Spleen (tissue), 11 donors: ENCODE data around the gene MAP3K5. TPM values are rescaled to one million over a fixed set of nuclear protein-coding genes. Genes with fewer than 3 reads are reported as not detected.

Experiments
- DNase-seq: peaks from one replicate; pipeline ENCODE4 v3.0.0-alpha.2; 2020
- H3K27ac ChIP-seq, 8 donors: fragments of 200-600 bp; sonication (generic) in 7 of 8; 1 replicate in 4 of 8; 2 replicates in 4 of 8; pipeline versions ENCODE4 v1.5.0 to v1.8.0; 2016 to 2021; ENCODE audit warnings: inconsistent platforms in 4 of 8, mild to moderate bottlenecking in 4 of 8, moderate library complexity in 1 of 8
- H3K27me3 ChIP-seq, 7 donors: fragments of 200-600 bp; sonication (generic) in 6 of 7; replicated peaks in 1 of 7; 1 replicate in 4 of 7; 2 replicates in 3 of 7; pipeline versions ENCODE4 v1.5.0 to v1.8.0; 2016 to 2021; ENCODE audit warnings: inconsistent platforms in 3 of 7, mild to moderate bottlenecking in 1 of 7
- H3K36me3 ChIP-seq, 6 donors: fragments of 200-600 bp; sonication (generic) in 5 of 6; 1 replicate in 4 of 6; 2 replicates in 2 of 6; pipeline versions ENCODE4 v1.5.0 to v1.8.0; 2016 to 2021; ENCODE audit warnings: inconsistent platforms in 2 of 6
- H3K4me1 ChIP-seq, 6 donors: fragments of 200-600 bp; sonication (generic) in 5 of 6; 1 replicate in 3 of 6; 2 replicates in 3 of 6; pipeline versions ENCODE4 v1.5.0 to v1.8.0; 2016 to 2021; ENCODE audit warnings: inconsistent platforms in 3 of 6
- H3K4me3 ChIP-seq, 8 donors: fragments of 200-600 bp; sonication (generic) in 7 of 8; 1 replicate in 4 of 8; 2 replicates in 4 of 8; pipeline versions ENCODE4 v1.5.0 to v1.8.0; 2016 to 2021; ENCODE audit warnings: inconsistent platforms in 4 of 8, mild to moderate bottlenecking in 4 of 8, moderate library complexity in 2 of 8
- H3K9me3 ChIP-seq, 8 donors: fragments of 200-600 bp; sonication (generic) in 7 of 8; 1 replicate in 4 of 8; 2 replicates in 4 of 8; pipeline versions ENCODE4 v1.5.0 to v1.8.0; 2016 to 2021; ENCODE audit warnings: inconsistent platforms in 4 of 8
- POLR2A ChIP-seq, 3 donors: fragments of 450-650 bp; IDR thresholded peaks; one replicate each; pipeline ENCODE4 v1.5.1; 2017; ENCODE audit warnings: antibody characterized with exemption in 3 of 3, mild to moderate bottlenecking in 1 of 3
- POLR2AphosphoS5 ChIP-seq, 3 donors: sonication (generic); formaldehyde crosslinking; IDR thresholded peaks; one replicate each; pipeline ENCODE4 v1.5.1; 2017; ENCODE audit warnings: antibody characterized with exemption in 3 of 3
- WGBS, 5 donors: extraction: QIAGEN DNeasy Blood & Tissue Kit in 3 of 5; methylation state at CpG; one replicate each; pipeline versions ENCODE4 v1.1.5 to v1.1.7; 2013 to 2018; 5-methylcytosine and 5-hydroxymethylcytosine counted together
- intact Hi-C: fragments of 100-400 bp; cut with DNase I; formaldehyde crosslinking; loops from one replicate; pipeline ENCODE4 v1.15.0; 2023; ENCODE audit warnings: low total_unique reads
- polyA plus RNA-seq, 3 donors: library from polyadenylated mRNA; stranded (reverse); fragments of 200-250 nt; gene quantifications; one replicate each; pipeline ENCODE4 v1.2.1, GENCODE V29; 2013
- total RNA-seq, 7 donors: library from RNA; depleted of rRNA in 3 of 7; stranded (reverse); fragments of >200 nt in 3 of 7; fragmentation: NEBNext Ultra II Directional in 4 of 7; extraction: Animal tissue kit (Norgen Biotek cat#: 25700) in 4 of 7; gene quantifications; one replicate each; pipeline versions ENCODE4 v1.1.0 to v1.2.1, GENCODE V29; 2016 to 2021
- TF ChIP-seq, protein P1 (sequence below), 11 experiments: fragments of 200-600 bp in 7 of 11; fragments of 450-650 bp in 4 of 11; sonication (generic) in 4 of 11; IDR thresholded peaks in 8 of 11; conservative IDR thresholded peaks in 3 of 11; 1 replicate in 7 of 11; 2 replicates in 4 of 11; pipeline versions ENCODE4 v1.4.0 to v1.8.0; 2016 to 2021; ENCODE audit warnings: antibody characterized with exemption in 11 of 11, inconsistent platforms in 4 of 11, mild to moderate bottlenecking in 1 of 11
- donor health status: healthy with polysubstance abuse.
- donor health status: DM: no; HTN: no; CAD: no; lungs with moderate emphysema.
- donor health status: DM: no; HTN: no; CAD: no.
- donor health status: Bipolar disorder and iron deficiency.
- donor health status: healthy.
- donor health status: DM: no; HTN: no; CAD: no.
- donor health status: DM: yes; HTN: yes; CAD: no.

The MAP3K5 gene
- total and polyA plus RNA-seq, 10 donors, result 7.2 to 55.0 (median 33.2) TPM

DNA sequence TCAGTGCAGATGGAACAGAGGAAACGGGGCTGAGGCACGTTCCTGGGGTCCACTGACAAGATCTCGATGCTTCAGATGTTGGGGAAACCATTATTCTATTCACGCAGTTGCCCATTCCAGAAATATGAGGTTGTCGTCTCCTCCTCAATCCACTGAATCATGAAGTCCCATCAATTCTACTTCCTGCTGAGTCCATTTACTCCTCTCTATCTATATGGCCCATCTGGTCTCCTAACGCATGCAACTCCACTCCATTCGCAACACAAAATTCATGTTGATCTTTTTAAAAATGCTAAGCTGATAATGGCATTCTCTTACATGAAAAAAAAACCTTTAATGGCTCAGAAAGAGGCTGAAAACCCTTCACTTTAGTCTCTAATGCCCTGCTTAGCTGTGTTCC, 37.5 kb downstream of the MAP3K5 start:
- H3K9me3 ChIP-seq, result no peaks in the 10 kb centered on the region
- H3K4me3 ChIP-seq, result no peak overlapping the region
- WGBS, 5 donors, result 84 to 97% (median 94%) methylated on average over 7 of the region's 7 CpGs
- TF ChIP-seq POLR2A (IDR thresholded peaks at IDR 0.05) (no peak), POLR2AphosphoS5 (IDR thresholded peaks at IDR 0.05) (no peak)
- TF ChIP-seq, protein P1, sequence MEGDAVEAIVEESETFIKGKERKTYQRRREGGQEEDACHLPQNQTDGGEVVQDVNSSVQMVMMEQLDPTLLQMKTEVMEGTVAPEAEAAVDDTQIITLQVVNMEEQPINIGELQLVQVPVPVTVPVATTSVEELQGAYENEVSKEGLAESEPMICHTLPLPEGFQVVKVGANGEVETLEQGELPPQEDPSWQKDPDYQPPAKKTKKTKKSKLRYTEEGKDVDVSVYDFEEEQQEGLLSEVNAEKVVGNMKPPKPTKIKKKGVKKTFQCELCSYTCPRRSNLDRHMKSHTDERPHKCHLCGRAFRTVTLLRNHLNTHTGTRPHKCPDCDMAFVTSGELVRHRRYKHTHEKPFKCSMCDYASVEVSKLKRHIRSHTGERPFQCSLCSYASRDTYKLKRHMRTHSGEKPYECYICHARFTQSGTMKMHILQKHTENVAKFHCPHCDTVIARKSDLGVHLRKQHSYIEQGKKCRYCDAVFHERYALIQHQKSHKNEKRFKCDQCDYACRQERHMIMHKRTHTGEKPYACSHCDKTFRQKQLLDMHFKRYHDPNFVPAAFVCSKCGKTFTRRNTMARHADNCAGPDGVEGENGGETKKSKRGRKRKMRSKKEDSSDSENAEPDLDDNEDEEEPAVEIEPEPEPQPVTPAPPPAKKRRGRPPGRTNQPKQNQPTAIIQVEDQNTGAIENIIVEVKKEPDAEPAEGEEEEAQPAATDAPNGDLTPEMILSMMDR (IDR thresholded peaks at IDR 0.05 in 8 of 11, conservative IDR thresholded peaks at IDR 0.05 in 3 of 11), result no peak
- peaks cover 29 to 100% (median 63%) of the 10 kb centered on the region in 6 donors for H3K4me1 ChIP-seq
- H3K27ac ChIP-seq, result peak overlapping the region in 2 of 8 donors; percentile 82 to 85
- no peaks in the 10 kb centered on the region for H3K36me3 ChIP-seq
- intact Hi-C loops, result no loop called here
- H3K27me3 ChIP-seq, result no peaks in the 10 kb centered on the region
- no peak for DNase-seq

DNA sequence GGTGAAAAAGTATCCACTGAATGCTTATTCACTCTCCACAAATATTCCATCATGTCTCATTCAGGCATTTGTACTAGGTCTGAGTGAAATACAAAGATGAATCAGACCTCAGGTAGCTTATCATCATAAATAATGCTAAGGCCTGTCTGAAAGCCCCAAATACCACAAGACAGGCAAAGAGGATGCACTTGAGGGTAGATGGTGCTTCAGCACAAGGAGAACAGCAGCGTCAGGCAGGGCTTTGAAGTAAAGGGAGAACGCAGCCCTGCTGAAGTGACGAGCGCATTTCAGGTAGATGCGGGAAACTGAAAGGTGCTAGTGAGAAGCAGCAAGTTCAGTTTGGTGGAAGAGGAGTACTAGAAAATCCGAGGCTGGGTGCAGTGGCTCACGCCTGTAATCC, 38.7 kb downstream of the MAP3K5 start:
- WGBS, 5 donors, result 76 to 84% (median 81%) methylated on average over 7 of the region's 7 CpGs
- peaks cover 29 to 100% (median 69%) of the 10 kb centered on the region in 6 donors for H3K4me1 ChIP-seq
- no peaks in the 10 kb centered on the region for H3K9me3 ChIP-seq
- intact Hi-C loops, result no loop called here
- H3K36me3 ChIP-seq, result no peaks in the 10 kb centered on the region
- peak; percentile 75 for DNase-seq
- TF ChIP-seq, protein P1 (IDR thresholded peaks at IDR 0.05 in 8 of 11, conservative IDR thresholded peaks at IDR 0.05 in 3 of 11), result no peak
- TF ChIP-seq POLR2AphosphoS5 (IDR thresholded peaks at IDR 0.05), result peak in 1 of 3 donors; percentile 67
- no peak for TF ChIP-seq POLR2A (IDR thresholded peaks at IDR 0.05)
- H3K27ac ChIP-seq, result peak overlapping the region in 7 of 8 donors; percentile 4 to 89 (median 80)
- H3K27me3 ChIP-seq, result no peaks in the 10 kb centered on the region
- H3K4me3 ChIP-seq, result no peak overlapping the region

DNA sequence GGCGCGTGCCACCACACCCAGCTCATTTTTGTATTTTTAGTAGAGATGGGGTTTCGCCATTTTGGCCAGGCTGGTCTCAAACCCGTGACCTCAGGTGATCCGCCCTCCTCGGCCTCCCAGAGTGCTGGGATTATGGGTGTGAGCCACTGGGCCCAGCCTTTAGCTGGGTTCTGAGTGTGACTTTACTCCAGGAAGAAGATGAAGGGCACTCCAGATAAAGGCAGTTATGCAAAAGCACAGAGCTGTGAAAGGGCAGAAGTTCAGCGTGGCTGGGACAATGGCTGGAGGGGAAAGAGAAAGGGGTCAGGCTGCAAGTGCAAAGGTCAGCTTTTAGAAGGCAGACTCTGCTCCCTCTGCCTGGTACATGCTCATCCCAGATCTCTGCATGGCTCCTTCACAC, 39.7 kb downstream of the MAP3K5 start:
- WGBS, 5 donors, result 71 to 77% (median 75%) methylated on average over 7 of the region's 7 CpGs
- Histone ChIP-seq H3K27ac (peak overlapping the region; percentile 55 to 89 (median 81)), H3K4me1 (peaks cover 29 to 96% (median 65%) of the 10 kb centered on the region in 6 donors), H3K27me3 (no peaks in the 10 kb centered on the region), H3K36me3 (no peaks in the 10 kb centered on the region), H3K4me3 (peak overlapping the region in 1 of 8 donors; percentile 43), H3K9me3 (no peaks in the 10 kb centered on the region)
- intact Hi-C loops, result no loop called here
- no peak for DNase-seq
- peak in 1 of 3 donors; percentile 12 for TF ChIP-seq POLR2AphosphoS5 (IDR thresholded peaks at IDR 0.05)
- TF ChIP-seq, protein P1 (IDR thresholded peaks at IDR 0.05 in 8 of 11, conservative IDR thresholded peaks at IDR 0.05 in 3 of 11), result no peak
- no peak for TF ChIP-seq POLR2A (IDR thresholded peaks at IDR 0.05)

DNA sequence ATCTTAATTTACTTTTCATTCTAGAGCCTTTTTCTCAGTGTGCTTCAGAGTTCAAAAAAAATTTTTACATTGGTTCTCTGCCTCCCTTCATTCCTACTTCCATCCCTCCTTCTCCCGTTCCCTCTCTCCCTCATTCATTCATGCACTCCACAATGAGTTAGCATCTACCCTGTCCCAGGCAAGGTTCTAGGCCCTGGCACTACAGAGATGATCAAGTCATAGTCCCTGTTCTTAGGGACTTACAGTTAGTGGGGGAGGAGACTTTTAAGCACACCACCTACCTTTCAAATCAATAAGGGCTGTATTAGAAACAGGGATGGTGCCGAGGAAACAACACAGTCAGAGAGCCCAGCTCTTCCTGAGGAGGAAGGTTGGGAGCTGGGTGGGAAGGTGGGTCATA, 40.3 kb downstream of the MAP3K5 start:
- Histone ChIP-seq H3K27me3 (no peaks in the 10 kb centered on the region), H3K36me3 (no peaks in the 10 kb centered on the region), H3K9me3 (no peaks in the 10 kb centered on the region), H3K27ac (peak overlapping the region; percentile 55 to 89 (median 81)), H3K4me1 (peaks cover 29 to 91% (median 63%) of the 10 kb centered on the region in 6 donors), H3K4me3 (peak overlapping the region in 1 of 8 donors; percentile 43)
- TF ChIP-seq, protein P1 (IDR thresholded peaks at IDR 0.05 in 8 of 11, conservative IDR thresholded peaks at IDR 0.05 in 3 of 11), result no peak
- TF ChIP-seq POLR2A (IDR thresholded peaks at IDR 0.05), result no peak
- TF ChIP-seq POLR2AphosphoS5 (IDR thresholded peaks at IDR 0.05), result no peak
- intact Hi-C loops, result no loop called here
- whole genome bisulfite sequencing, 5 donors, result 67 to 90% (median 84%) methylated on average over 2 of the region's 2 CpGs
- no peak for DNase-seq
